ENCODE measurements around the gene CELA3A.

Gene CELA3A

GRCh38 chr1:22041505-22041904 lies 40.0 kb downstream of the CELA3A start:
- Histone ChIP-seq H3K9me3 (ENCODE audit: insufficient read depth, low read length, severe bottlenecking) (no peaks in the 10 kb centered on the region), H3K4me3 (ENCODE audit: low read depth in 1 of 2, low read length in 2 of 2) (no peak overlapping the region), H3K4me2 (ENCODE audit: insufficient read depth, low read length) (no peak overlapping the region), H3K27me3 (ENCODE audit: insufficient read depth, low read length, poor library complexity) (no peaks in the 10 kb centered on the region), H3K9ac (ENCODE audit: low read depth, low read length) (no peak overlapping the region), H3K27ac (ENCODE audit: low read length) (no peak overlapping the region), H3K79me2 (ENCODE audit: insufficient read depth, low read length) (no peaks in the 10 kb centered on the region), H4K20me1 (ENCODE audit: insufficient read depth, low read length) (no peaks in the 10 kb centered on the region), H3K4me1 (ENCODE audit: insufficient read depth, low read length) (peaks cover 13% of the 10 kb centered on the region), H2AFZ (ENCODE audit: low read depth, low read length) (no peak overlapping the region), H3K36me3 (ENCODE audit: insufficient read depth, low read length) (no peaks in the 10 kb centered on the region)
- ATAC-seq (ENCODE audit: insufficient read depth, low read depth) (no peak), DNase-seq (no peak)
- TF ChIP-seq CTCF (IDR thresholded peaks at IDR 0.05; ENCODE audit: borderline replicate concordance, extremely low read depth, low read length, poor library complexity, severe bottlenecking) = no peak
- TF ChIP-seq EZH2 (IDR thresholded peaks at IDR 0.05; ENCODE audit: borderline replicate concordance, low read depth, low read length, severe bottlenecking) = no peak

GRCh38 chr1:22043198-22043769 lies 41.8 kb downstream of the CELA3A start:
- no peak for DNase-seq

GRCh38 chr1:22044690-22045420 lies 43.4 kb downstream of the CELA3A start:
- H3K4me3 ChIP-seq (ENCODE audit: low read depth in 1 of 2, low read length in 2 of 2) = no peak overlapping the region
- no peaks in the 10 kb centered on the region for H3K36me3 ChIP-seq (ENCODE audit: insufficient read depth, low read length)
- TF ChIP-seq EZH2 (IDR thresholded peaks at IDR 0.05; ENCODE audit: borderline replicate concordance, low read depth, low read length, severe bottlenecking) = no peak
- TF ChIP-seq CTCF (IDR thresholded peaks at IDR 0.05; ENCODE audit: borderline replicate concordance, extremely low read depth, low read length, poor library complexity, severe bottlenecking) = no peak
- H3K79me2 ChIP-seq (ENCODE audit: insufficient read depth, low read length) = no peaks in the 10 kb centered on the region
- no peak for DNase-seq
- no peak for ATAC-seq (ENCODE audit: insufficient read depth, low read depth)
- H3K27me3 ChIP-seq (ENCODE audit: insufficient read depth, low read length, poor library complexity) = no peaks in the 10 kb centered on the region
- H3K4me2 ChIP-seq (ENCODE audit: insufficient read depth, low read length) = no peak overlapping the region
- H4K20me1 ChIP-seq (ENCODE audit: insufficient read depth, low read length) = no peaks in the 10 kb centered on the region
- no peak overlapping the region for H2AFZ ChIP-seq (ENCODE audit: low read depth, low read length)
- no peaks in the 10 kb centered on the region for H3K9me3 ChIP-seq (ENCODE audit: insufficient read depth, low read length, severe bottlenecking)
- peaks cover 7% of the 10 kb centered on the region for H3K4me1 ChIP-seq (ENCODE audit: insufficient read depth, low read length)
- no peak overlapping the region for H3K9ac ChIP-seq (ENCODE audit: low read depth, low read length)
- H3K27ac ChIP-seq (ENCODE audit: low read length) = no peak overlapping the region

More at GRCh38 chr1:22043198-22043769, 41.8 kb downstream of the CELA3A start:
- no peak overlapping the region for H3K4me3 ChIP-seq (ENCODE audit: low read depth in 1 of 2, low read length in 2 of 2)
- no peak overlapping the region for H3K9ac ChIP-seq (ENCODE audit: low read depth, low read length)
- H3K9me3 ChIP-seq (ENCODE audit: insufficient read depth, low read length, severe bottlenecking) = no peaks in the 10 kb centered on the region
- no peak overlapping the region for H2AFZ ChIP-seq (ENCODE audit: low read depth, low read length)
- peaks cover 13% of the 10 kb centered on the region for H3K4me1 ChIP-seq (ENCODE audit: insufficient read depth, low read length)
- no peak overlapping the region for H3K27ac ChIP-seq (ENCODE audit: low read length)
- ATAC-seq (ENCODE audit: insufficient read depth, low read depth) = no peak
- H4K20me1 ChIP-seq (ENCODE audit: insufficient read depth, low read length) = no peaks in the 10 kb centered on the region
- no peaks in the 10 kb centered on the region for H3K79me2 ChIP-seq (ENCODE audit: insufficient read depth, low read length)
- H3K27me3 ChIP-seq (ENCODE audit: insufficient read depth, low read length, poor library complexity) = no peaks in the 10 kb centered on the region
- no peak for TF ChIP-seq EZH2 (IDR thresholded peaks at IDR 0.05; ENCODE audit: borderline replicate concordance, low read depth, low read length, severe bottlenecking)
- no peak for TF ChIP-seq CTCF (IDR thresholded peaks at IDR 0.05; ENCODE audit: borderline replicate concordance, extremely low read depth, low read length, poor library complexity, severe bottlenecking)
- no peak overlapping the region for H3K4me2 ChIP-seq (ENCODE audit: insufficient read depth, low read length)
- no peaks in the 10 kb centered on the region for H3K36me3 ChIP-seq (ENCODE audit: insufficient read depth, low read length)
